Progenitor cell of endocrine pancreas (in vitro differentiated cells): ENCODE results near the gene ELOVL6. TPM values are rescaled to one million over a fixed set of nuclear protein-coding genes. Genes with fewer than 3 reads are reported as not detected.

Experiments used
- DNase-seq: peaks from one replicate; pipeline ENCODE4 v3.0.0; 2021; ENCODE audit warnings: low spot score; ENCODE audit not compliant: unreplicated experiment
- H3K27ac Mint-ChIP-seq: 2 replicates; pipeline ENCODE4 v1.8.0; 2021; ENCODE audit warnings: mild to moderate bottlenecking, moderate library complexity, mixed read lengths
- H3K27me3 Mint-ChIP-seq: 2 replicates; pipeline ENCODE4 v1.8.0; 2021; ENCODE audit warnings: mixed read lengths
- H3K36me3 Mint-ChIP-seq: 2 replicates; pipeline ENCODE4 v1.8.0; 2022; ENCODE audit warnings: mixed read lengths; ENCODE audit not compliant: insufficient read depth
- H3K4me1 Mint-ChIP-seq: 2 replicates; pipeline ENCODE4 v1.8.0; 2021; ENCODE audit warnings: low read depth, mixed read lengths
- H3K4me3 Mint-ChIP-seq: 2 replicates; pipeline ENCODE4 v1.8.0; 2021; ENCODE audit warnings: low read depth, mild to moderate bottlenecking, moderate library complexity, mixed read lengths
- H3K9me3 Mint-ChIP-seq: 2 replicates; pipeline ENCODE4 v1.8.0; 2021; ENCODE audit warnings: low read depth, mixed read lengths
- CTCF ChIP-seq: fragments of 200-600 bp; sonication (generic); IDR thresholded peaks from one replicate; pipeline ENCODE4 v1.5.0; 2021; ENCODE audit warnings: antibody characterized with exemption, mild to moderate bottlenecking; ENCODE audit not compliant: unreplicated experiment
- total RNA-seq: library from RNA; stranded (reverse); gene quantifications from 2 replicates; pipeline ENCODE4 v1.2.1, GENCODE V29; 2021

ELOVL6 gene
- total RNA-seq, 1 donor from 2014 or later, result 34.3 TPM

- Mint-ChIP-seq H3K36me3 (peaks cover 9% of the 10 kb centered on the region), H3K9me3 (no peaks in the 10 kb centered on the region), H3K27me3 (no peaks in the 10 kb centered on the region), H3K27ac (no peak overlapping the region), H3K4me1 (peaks cover 12% of the 10 kb centered on the region), H3K4me3 (no peak overlapping the region)
- DNase-seq, result no peak
- no peak for TF ChIP-seq CTCF
Observed at GRCh38 chr4:110170861-110171260, 27.6 kb downstream of the ELOVL6 start.

- DNase-seq, result no peak
- no peak for TF ChIP-seq CTCF
- peaks cover 9% of the 10 kb centered on the region for H3K4me1 Mint-ChIP-seq
- H3K27me3 Mint-ChIP-seq, result no peaks in the 10 kb centered on the region
- peak overlapping the region; percentile 29 for H3K27ac Mint-ChIP-seq
- no peak overlapping the region for H3K4me3 Mint-ChIP-seq
- peaks cover 4% of the 10 kb centered on the region for H3K36me3 Mint-ChIP-seq
- no peaks in the 10 kb centered on the region for H3K9me3 Mint-ChIP-seq
Observed at GRCh38 chr4:110165382-110166286, 32.8 kb downstream of the ELOVL6 start.

GRCh38 chr4:110164856-110165255, 33.6 kb downstream of the ELOVL6 start:
- no peaks in the 10 kb centered on the region for H3K27me3 Mint-ChIP-seq
- no peak for TF ChIP-seq CTCF
- no peaks in the 10 kb centered on the region for H3K9me3 Mint-ChIP-seq
- no peak overlapping the region for H3K27ac Mint-ChIP-seq
- no peak for DNase-seq
- H3K36me3 Mint-ChIP-seq, result peaks cover 3% of the 10 kb centered on the region
- peaks cover 11% of the 10 kb centered on the region for H3K4me1 Mint-ChIP-seq
- H3K4me3 Mint-ChIP-seq, result no peak overlapping the region

- Mint-ChIP-seq H3K9me3 (no peaks in the 10 kb centered on the region), H3K27ac (no peak overlapping the region), H3K27me3 (no peaks in the 10 kb centered on the region), H3K4me3 (no peak overlapping the region), H3K36me3 (peaks cover 3% of the 10 kb centered on the region), H3K4me1 (peaks cover 14% of the 10 kb centered on the region)
- no peak for TF ChIP-seq CTCF
- no peak for DNase-seq
Observed at GRCh38 chr4:110164251-110164650, 34.2 kb downstream of the ELOVL6 start.

- H3K4me3 Mint-ChIP-seq, result no peak overlapping the region
- no peak for DNase-seq
- H3K27ac Mint-ChIP-seq, result no peak overlapping the region
- H3K9me3 Mint-ChIP-seq, result no peaks in the 10 kb centered on the region
- no peaks in the 10 kb centered on the region for H3K27me3 Mint-ChIP-seq
- peaks cover 14% of the 10 kb centered on the region for H3K4me1 Mint-ChIP-seq
- TF ChIP-seq CTCF, result no peak
- H3K36me3 Mint-ChIP-seq, result peaks cover 3% of the 10 kb centered on the region
Observed at GRCh38 chr4:110163327-110164069, 34.9 kb downstream of the ELOVL6 start.
